ENCODE results near the gene RLF.

The RLF gene

GRCh38 chr1:40276122-40276521, 114.9 kb downstream of the RLF start:
- no peak for DNase-seq

GRCh38 chr1:40281853-40282252, 120.7 kb downstream of the RLF start:
- DNase-seq, result no peak
